ENCODE data around the gene APBB2. TPM values are rescaled to one million over a fixed set of nuclear protein-coding genes. Genes with fewer than 3 reads are reported as not detected.
"Not testable (repeated sequence)": the region's sequence is repeated elsewhere in the genome, so short reads cannot be mapped to it uniquely, and the experiment has no call there.

APBB2 gene
- total RNA-seq, 1 experiment from 2014 or later, result 80.7 TPM

DNA sequence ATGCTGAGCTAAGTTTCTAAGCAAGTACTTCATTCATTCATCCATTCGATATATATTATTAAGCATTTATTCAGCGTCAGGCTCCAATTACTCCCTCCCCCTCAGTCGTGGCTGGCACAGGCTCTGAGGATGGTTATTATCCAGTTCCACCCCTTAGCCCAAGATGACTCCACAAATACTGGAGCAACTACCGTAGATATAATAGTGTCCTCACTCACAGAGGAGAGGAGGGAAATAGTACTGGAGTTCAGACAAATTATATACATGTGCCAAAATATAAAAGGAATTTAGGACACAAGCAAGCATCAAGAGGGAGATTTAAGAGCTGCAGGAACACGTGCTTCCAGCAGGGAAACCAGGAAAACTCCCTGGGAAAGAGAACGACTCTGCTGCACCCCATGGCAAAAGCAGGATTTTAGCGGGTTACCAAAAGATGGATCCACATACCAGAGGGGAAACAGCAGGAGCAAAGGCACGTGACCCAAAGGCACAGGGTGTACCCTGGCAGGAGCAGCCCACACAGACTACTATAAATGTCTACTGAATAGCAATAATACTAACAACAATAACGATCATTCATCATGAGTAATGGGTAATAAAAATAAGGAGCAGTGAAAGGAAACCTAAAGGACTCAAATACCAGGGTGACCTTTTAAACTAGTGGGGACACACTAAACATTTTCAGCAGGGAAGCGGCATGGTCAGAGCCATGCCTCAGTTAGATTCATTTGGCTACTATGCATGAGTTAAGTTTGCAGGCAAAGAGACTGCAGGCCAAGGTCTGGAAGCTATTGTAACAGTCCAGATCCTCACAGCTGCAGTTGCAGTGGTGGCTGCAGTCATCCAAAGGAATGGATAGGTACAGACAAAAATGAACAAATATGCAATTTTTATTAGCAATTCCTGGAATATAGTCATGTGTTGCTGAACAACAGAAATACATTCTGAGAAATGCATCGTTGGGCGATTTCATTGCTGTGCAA, 153.7 kb downstream of the APBB2 start:
- Mint-ChIP-seq H3K4me3 (ENCODE audit: unreplicated experiment) (no peak overlapping the region), H3K4me1 (ENCODE audit: low read depth, unreplicated experiment) (peaks cover 14% of the 10 kb centered on the region)

DNA sequence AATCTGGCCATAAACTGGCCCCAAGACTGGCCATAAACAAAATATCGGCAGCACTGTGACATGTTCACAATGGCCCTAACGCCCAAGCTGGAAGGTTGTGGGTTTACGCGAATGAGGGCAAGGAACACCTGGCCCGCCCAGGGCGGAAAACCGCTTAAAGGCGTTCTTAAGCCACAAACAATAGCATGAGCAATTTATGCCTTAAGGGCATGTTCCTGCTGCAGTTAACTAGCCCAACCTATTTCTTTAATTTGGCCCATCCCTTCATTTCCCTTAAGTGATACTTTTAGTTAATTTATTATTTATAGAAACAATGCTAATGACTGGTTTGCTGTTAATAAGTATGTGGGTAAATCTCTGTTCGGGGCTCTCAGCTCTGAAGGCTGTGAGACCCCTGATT, 154.9 kb downstream of the APBB2 start:
- Mint-ChIP-seq H3K36me3 (ENCODE audit: insufficient read depth, unreplicated experiment) (peaks cover 51% of the 10 kb centered on the region), H3K4me1 (ENCODE audit: low read depth, unreplicated experiment) (peaks cover 14% of the 10 kb centered on the region), H3K9me3 (ENCODE audit: unreplicated experiment) (peaks cover 11% of the 10 kb centered on the region)
- H3K4me3 ChIP-seq (ENCODE audit: low read depth, low read length); H3K27me3 Mint-ChIP-seq (ENCODE audit: insufficient read depth, unreplicated experiment); H3K4me3 Mint-ChIP-seq (ENCODE audit: unreplicated experiment); intact Hi-C loops (cut with micrococcal nuclease; ENCODE audit: unreplicated experiment); H3K4me1 ChIP-seq; BruUV-seq (replicated peaks); H3K9me3 ChIP-seq; H3K27me3 ChIP-seq (replicated peaks; ENCODE audit: control insufficient read depth, insufficient read depth, low read length); CTCF ChIA-PET; H3K36me3 ChIP-seq (ENCODE audit: control insufficient read depth, insufficient read depth, low read length); H3K27ac Mint-ChIP-seq (ENCODE audit: unreplicated experiment); POLR2A ChIA-PET; DNase-seq: not testable (repeated sequence)

More for the DNA sequence above, 153.7 kb downstream of the APBB2 start:
- H3K4me3 ChIP-seq (ENCODE audit: low read depth, low read length), result no peak overlapping the region
- intact Hi-C loops (cut with micrococcal nuclease; ENCODE audit: unreplicated experiment), result no loop called here
- no TSS peak for BruUV-seq (replicated peaks)
- CTCF ChIA-PET, result interaction anchor here (0.6 to 1.5 kb wide), 2 partner anchors 22 to 136 kb away, joined by 3 read pairs; no protein-coding TSS in a partner anchor
- no peaks in the 10 kb centered on the region for H3K27me3 ChIP-seq (replicated peaks; ENCODE audit: control insufficient read depth, insufficient read depth, low read length)
- POLR2A ChIA-PET, result no interaction called here
- 0 out of 2 replicates have a peak, but pooled peaks cover 5% of the 10 kb centered on the region for H3K9me3 ChIP-seq
- Mint-ChIP-seq H3K9me3 (ENCODE audit: unreplicated experiment) (peaks cover 11% of the 10 kb centered on the region), H3K27me3 (ENCODE audit: insufficient read depth, unreplicated experiment) (no peaks in the 10 kb centered on the region), H3K36me3 (ENCODE audit: insufficient read depth, unreplicated experiment) (peaks cover 49% of the 10 kb centered on the region), H3K27ac (ENCODE audit: unreplicated experiment) (no peak overlapping the region)
- no peak for DNase-seq
- TF ChIP-seq, protein P1, sequence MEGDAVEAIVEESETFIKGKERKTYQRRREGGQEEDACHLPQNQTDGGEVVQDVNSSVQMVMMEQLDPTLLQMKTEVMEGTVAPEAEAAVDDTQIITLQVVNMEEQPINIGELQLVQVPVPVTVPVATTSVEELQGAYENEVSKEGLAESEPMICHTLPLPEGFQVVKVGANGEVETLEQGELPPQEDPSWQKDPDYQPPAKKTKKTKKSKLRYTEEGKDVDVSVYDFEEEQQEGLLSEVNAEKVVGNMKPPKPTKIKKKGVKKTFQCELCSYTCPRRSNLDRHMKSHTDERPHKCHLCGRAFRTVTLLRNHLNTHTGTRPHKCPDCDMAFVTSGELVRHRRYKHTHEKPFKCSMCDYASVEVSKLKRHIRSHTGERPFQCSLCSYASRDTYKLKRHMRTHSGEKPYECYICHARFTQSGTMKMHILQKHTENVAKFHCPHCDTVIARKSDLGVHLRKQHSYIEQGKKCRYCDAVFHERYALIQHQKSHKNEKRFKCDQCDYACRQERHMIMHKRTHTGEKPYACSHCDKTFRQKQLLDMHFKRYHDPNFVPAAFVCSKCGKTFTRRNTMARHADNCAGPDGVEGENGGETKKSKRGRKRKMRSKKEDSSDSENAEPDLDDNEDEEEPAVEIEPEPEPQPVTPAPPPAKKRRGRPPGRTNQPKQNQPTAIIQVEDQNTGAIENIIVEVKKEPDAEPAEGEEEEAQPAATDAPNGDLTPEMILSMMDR (IDR thresholded peaks at IDR 0.05; ENCODE audit: insufficient read depth in 1 of 2, low read depth in 1 of 2, low read length in 1 of 2, severe bottlenecking in 1 of 2, unreplicated experiment in 1 of 2), result no peak
- H3K4me1 ChIP-seq, result peaks cover 8% of the 10 kb centered on the region; the same call in 1 of the 2 replicates
- H3K36me3 ChIP-seq (ENCODE audit: control insufficient read depth, insufficient read depth, low read length), result no peaks in the 10 kb centered on the region; the same call in 1 of the 2 replicates

DNA sequence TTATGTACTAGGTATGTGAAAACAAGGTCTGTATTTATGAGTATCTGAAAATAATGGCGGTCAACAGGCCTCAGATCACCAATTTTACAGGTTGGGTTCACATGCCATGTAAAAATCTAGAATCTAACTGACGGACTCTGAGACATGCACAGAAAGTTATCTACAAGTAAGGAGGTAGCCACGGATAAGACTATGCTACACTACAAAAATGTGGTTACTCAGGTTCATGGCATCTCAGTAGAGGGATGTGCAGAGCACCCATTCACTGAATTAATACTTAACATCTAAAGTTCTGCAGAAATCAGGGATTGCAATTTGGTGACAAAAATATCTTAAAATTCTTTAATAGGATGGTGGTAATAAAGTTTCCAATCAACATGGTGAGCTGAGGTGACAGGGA, 155.9 kb downstream of the APBB2 start:
- intact Hi-C loops (cut with micrococcal nuclease; ENCODE audit: unreplicated experiment), result no loop called here
- Histone ChIP-seq H3K4me3 (ENCODE audit: low read depth, low read length) (no peak overlapping the region), H3K9me3 (0 out of 2 replicates have a peak, but pooled peaks cover 5% of the 10 kb centered on the region), H3K4me1 (peaks cover 8% of the 10 kb centered on the region; the same call in 1 of the 2 replicates), H3K27me3 (replicated peaks; ENCODE audit: control insufficient read depth, insufficient read depth, low read length) (no peaks in the 10 kb centered on the region), H3K36me3 (ENCODE audit: control insufficient read depth, insufficient read depth, low read length) (no peaks in the 10 kb centered on the region; the same call in 1 of the 2 replicates)
- no peak for DNase-seq
- no TSS peak for BruUV-seq (replicated peaks)
- Mint-ChIP-seq H3K27me3 (ENCODE audit: insufficient read depth, unreplicated experiment) (no peaks in the 10 kb centered on the region), H3K36me3 (ENCODE audit: insufficient read depth, unreplicated experiment) (peaks cover 50% of the 10 kb centered on the region), H3K4me3 (ENCODE audit: unreplicated experiment) (no peak overlapping the region), H3K4me1 (ENCODE audit: low read depth, unreplicated experiment) (peaks cover 14% of the 10 kb centered on the region), H3K9me3 (ENCODE audit: unreplicated experiment) (peaks cover 11% of the 10 kb centered on the region), H3K27ac (ENCODE audit: unreplicated experiment) (no peak overlapping the region)
- TF ChIP-seq, protein P1 (IDR thresholded peaks at IDR 0.05; ENCODE audit: insufficient read depth in 1 of 2, low read depth in 1 of 2, low read length in 1 of 2, severe bottlenecking in 1 of 2, unreplicated experiment in 1 of 2), result no peak
- CTCF ChIA-PET, result interaction anchor here (0.6 kb wide), 1 partner anchor 136 kb away, joined by 3 read pairs; no protein-coding TSS in a partner anchor
- POLR2A ChIA-PET, result no interaction called here

Data from Caco-2 (cell line).